SK-N-SH (cell line): ENCODE measurements around the gene SMARCC2. TPM values are rescaled to one million over a fixed set of nuclear protein-coding genes. Genes with fewer than 3 reads are reported as not detected.

Source experiments
- CTCF ChIA-PET: fragments of 300-600, 350-600 bp; formaldehyde crosslinking; extraction: SDS; loops from one replicate; lab custom pipeline; 2021; lab: Yijun Ruan, JAX
- POLR2A ChIA-PET: fragments of 350-600 bp; sonication (Branson Sonifier 250); formaldehyde crosslinking; extraction: SDS; loops from one replicate; lab custom pipeline; 2020; ENCODE audit warnings: antibody characterized with exemption, inconsistent platforms; lab: Yijun Ruan, JAX
- DNase-seq: peaks from one replicate; pipeline ENCODE4 v3.0.0; 2012
- H2AFZ ChIP-seq: fragments of 200-600 bp; sonication (generic); 2 replicates; pipeline ENCODE4 v1.8.1; 2016; ENCODE audit warnings: antibody characterized with exemption, mild to moderate bottlenecking, low read depth
- H3F3A ChIP-seq: fragments of 200-600 bp; sonication (generic); replicated peaks from 2 replicates; pipeline ENCODE3; 2016; ENCODE audit warnings: antibody characterized with exemption, mild to moderate bottlenecking; ENCODE audit not compliant: insufficient read depth
- H3K27ac ChIP-seq, 2 experiments: fragments of 200-500 bp in 1 of 2; fragments of 200-600 bp in 1 of 2; sonication (Bioruptor generic) in 1 of 2; sonication (generic), shearing (Covaris generic) in 1 of 2; 2 replicates each; pipeline versions ENCODE4 v1.5.1 to v1.6.1; 2014 to 2016; ENCODE audit warnings: low read depth in 2 of 2, inconsistent platforms in 1 of 2, low read length in 1 of 2, mild to moderate bottlenecking in 1 of 2, mixed read lengths in 1 of 2
- H3K27me3 ChIP-seq: fragments of 200-600 bp; sonication (generic), shearing (Covaris generic); 2 replicates; pipeline ENCODE4 v1.6.1; 2016; ENCODE audit warnings: mixed run types; ENCODE audit not compliant: insufficient read depth
- H3K36me3 ChIP-seq, 2 experiments: fragments of 200-500 bp in 1 of 2; fragments of 200-600 bp in 1 of 2; sonication (Bioruptor generic) in 1 of 2; sonication (generic) in 1 of 2; replicated peaks in 1 of 2; 2 replicates each; pipeline versions ENCODE3 to v1.5.1; 2014 to 2016; ENCODE audit warnings: low read length in 1 of 2, mild to moderate bottlenecking in 1 of 2; ENCODE audit not compliant: insufficient read depth in 2 of 2, control insufficient read depth in 1 of 2
- H3K4me1 ChIP-seq, 2 experiments: fragments of 200-500 bp in 1 of 2; fragments of 200-600 bp in 1 of 2; sonication (Bioruptor generic) in 1 of 2; sonication (generic), shearing (Covaris generic) in 1 of 2; 2 replicates each; pipeline versions ENCODE4 v1.5.1 to v1.6.1; 2014 to 2016; ENCODE audit warnings: low read depth in 1 of 2, low read length in 1 of 2, mixed run types in 1 of 2; ENCODE audit not compliant: insufficient read depth in 2 of 2, control insufficient read depth in 1 of 2
- H3K4me2 ChIP-seq: fragments of 200-600 bp; sonication (generic), shearing (Covaris generic); 2 replicates; pipeline ENCODE4 v1.6.1; 2017; ENCODE audit warnings: mixed run types
- H3K4me3 ChIP-seq, 2 experiments: fragments of 200-500 bp in 1 of 2; fragments of 200-600 bp in 1 of 2; sonication (Bioruptor generic) in 1 of 2; sonication (generic), shearing (Covaris generic) in 1 of 2; 2 replicates each; pipeline versions ENCODE4 v1.5.1 to v1.8.1; 2014 to 2016; ENCODE audit warnings: low read depth in 2 of 2, inconsistent platforms in 1 of 2, low read length in 1 of 2, mild to moderate bottlenecking in 1 of 2, mixed read lengths in 1 of 2, moderate library complexity in 1 of 2
- H3K79me2 ChIP-seq: fragments of 200-600 bp; sonication (generic); 2 replicates; pipeline ENCODE4 v1.8.1; 2017; ENCODE audit warnings: mild to moderate bottlenecking; ENCODE audit not compliant: insufficient read depth
- H3K9ac ChIP-seq: fragments of 200-600 bp; sonication (generic); 2 replicates; pipeline ENCODE4 v1.6.1; 2017; ENCODE audit warnings: mixed run types
- H3K9me2 ChIP-seq: fragments of 200-600 bp; sonication (generic); 2 replicates; pipeline ENCODE4 v1.6.1; 2017; ENCODE audit warnings: mixed run types
- H3K9me3 ChIP-seq: fragments of 200-600 bp; sonication (generic); 2 replicates; pipeline ENCODE4 v1.6.1; 2017; ENCODE audit warnings: mixed run types, mild to moderate bottlenecking, moderate library complexity
- H4K20me1 ChIP-seq: fragments of 200-600 bp; sonication (generic); 2 replicates; pipeline ENCODE4 v1.6.1; 2017; ENCODE audit warnings: mild to moderate bottlenecking, mixed run types; ENCODE audit not compliant: insufficient read depth
- TAF1 ChIP-seq: IDR thresholded peaks from 2 replicates; pipeline ENCODE4 v1.6.1; 2012; ENCODE audit warnings: low read depth, mild to moderate bottlenecking, low read length, moderate library complexity, borderline replicate concordance
- TEAD4 ChIP-seq: IDR thresholded peaks from 2 replicates; pipeline ENCODE4 v1.4.0; 2012; ENCODE audit warnings: mild to moderate bottlenecking, borderline replicate concordance; ENCODE audit not compliant: insufficient read depth
- WGBS: methylation state at CpG from one replicate; pipeline ENCODE4 v1.1.6; 2017; ENCODE audit warnings: low lambda C conversion rate; 5-methylcytosine and 5-hydroxymethylcytosine counted together
- polyA plus RNA-seq, 3 experiments: library from polyadenylated mRNA; depleted of rRNA; stranded (reverse); fragments of >200 nt; gene quantifications; 2 replicates each; pipeline ENCODE4 v1.2.3, GENCODE V29; 2012
- TF ChIP-seq, protein P1 (sequence below): IDR thresholded peaks from 2 replicates; pipeline ENCODE4; 2012

Gene SMARCC2
- polyA plus RNA-seq, 1 of the 3 experiments (the other 2 are of a cell fraction), result 64.3 TPM

DNA sequence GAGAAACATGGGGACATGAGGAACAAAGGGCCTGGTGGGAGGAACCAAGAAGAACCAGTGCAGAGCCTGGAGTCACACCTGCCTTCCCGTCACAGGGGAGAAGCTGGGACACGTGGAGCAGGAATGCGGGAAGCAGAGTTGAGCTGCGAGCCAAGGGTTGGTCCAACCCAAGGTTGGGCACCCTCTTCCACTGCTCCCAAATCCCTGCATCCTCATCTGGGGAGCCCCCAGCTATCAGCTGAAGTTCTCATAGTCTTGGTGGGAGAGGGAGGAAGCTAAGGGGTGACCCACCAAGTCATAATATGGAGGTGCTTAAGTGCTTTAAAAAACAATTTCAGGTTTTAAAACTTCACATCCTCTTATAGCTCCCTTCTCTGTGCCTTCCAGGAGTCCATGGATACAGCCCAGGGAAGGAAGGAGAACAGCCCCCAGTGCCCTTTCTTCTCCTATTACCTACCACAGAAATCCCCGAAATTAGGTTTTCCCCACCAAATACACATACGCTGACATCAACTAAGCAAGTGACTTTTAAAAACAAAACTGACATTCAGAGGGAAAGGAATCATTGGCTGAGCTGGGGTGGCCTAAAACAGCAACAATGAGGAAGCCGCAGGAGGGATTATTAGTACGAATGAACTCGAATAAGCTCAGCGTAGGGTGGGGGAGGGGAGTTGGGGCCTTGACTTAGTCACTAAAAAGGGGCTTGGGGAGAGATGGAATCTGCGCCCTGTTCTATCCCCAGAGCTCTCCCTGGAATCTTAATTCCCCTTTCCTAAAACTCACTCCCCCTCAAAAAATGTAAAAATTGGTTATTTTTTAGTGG is 26.6 kb downstream of the SMARCC2 start:
- Histone ChIP-seq H3K9me2 (no peaks in the 10 kb centered on the region), H3K9me3 (no peaks in the 10 kb centered on the region), H3K27me3 (no peaks in the 10 kb centered on the region), H3K4me3 (no peak overlapping the region), H3K27ac (peak overlapping the region in 1 of 2 experiments; percentile 14; a peak in 1 of 4 replicates), H3K4me2 (no peak overlapping the region), H3K4me1 (peaks cover 18 to 22% of the 10 kb centered on the region in 2 experiments; a peak in 3 of 4 replicates), H3K79me2 (peaks cover 40% of the 10 kb centered on the region), H4K20me1 (peaks cover 42% of the 10 kb centered on the region), H3F3A (peaks cover 67% of the 10 kb centered on the region), H2AFZ (no peak overlapping the region), H3K9ac (no peak overlapping the region), H3K36me3 (peaks cover 54 to 55% of the 10 kb centered on the region in 2 experiments)
- 91% methylated on average over 11 of the region's 11 CpGs for WGBS
- TF ChIP-seq, protein P1, sequence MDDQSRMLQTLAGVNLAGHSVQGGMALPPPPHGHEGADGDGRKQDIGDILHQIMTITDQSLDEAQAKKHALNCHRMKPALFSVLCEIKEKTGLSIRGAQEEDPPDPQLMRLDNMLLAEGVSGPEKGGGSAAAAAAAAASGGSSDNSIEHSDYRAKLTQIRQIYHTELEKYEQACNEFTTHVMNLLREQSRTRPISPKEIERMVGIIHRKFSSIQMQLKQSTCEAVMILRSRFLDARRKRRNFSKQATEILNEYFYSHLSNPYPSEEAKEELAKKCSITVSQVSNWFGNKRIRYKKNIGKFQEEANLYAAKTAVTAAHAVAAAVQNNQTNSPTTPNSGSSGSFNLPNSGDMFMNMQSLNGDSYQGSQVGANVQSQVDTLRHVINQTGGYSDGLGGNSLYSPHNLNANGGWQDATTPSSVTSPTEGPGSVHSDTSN, result 0 out of 2 replicates have a peak, but pooled peaks have one; percentile 2
- no peak for TF ChIP-seq TEAD4
- DNase-seq, result no peak
- CTCF ChIA-PET, result interaction anchor here (0.6 to 7.8 kb wide), 8 partner anchors 11 to 44 kb away, joined by 3 to 60 read pairs (median 3); partner anchors contain the start of genes ESYT1, MYL6B, SMARCC2 and ZC3H10
- POLR2A ChIA-PET, result interaction anchor here (1.1 to 2.1 kb wide), 4 partner anchors 13 to 45 kb away, joined by 3 to 12 read pairs (median 6); partner anchors contain the start of genes ESYT1, SMARCC2 and ZC3H10

DNA sequence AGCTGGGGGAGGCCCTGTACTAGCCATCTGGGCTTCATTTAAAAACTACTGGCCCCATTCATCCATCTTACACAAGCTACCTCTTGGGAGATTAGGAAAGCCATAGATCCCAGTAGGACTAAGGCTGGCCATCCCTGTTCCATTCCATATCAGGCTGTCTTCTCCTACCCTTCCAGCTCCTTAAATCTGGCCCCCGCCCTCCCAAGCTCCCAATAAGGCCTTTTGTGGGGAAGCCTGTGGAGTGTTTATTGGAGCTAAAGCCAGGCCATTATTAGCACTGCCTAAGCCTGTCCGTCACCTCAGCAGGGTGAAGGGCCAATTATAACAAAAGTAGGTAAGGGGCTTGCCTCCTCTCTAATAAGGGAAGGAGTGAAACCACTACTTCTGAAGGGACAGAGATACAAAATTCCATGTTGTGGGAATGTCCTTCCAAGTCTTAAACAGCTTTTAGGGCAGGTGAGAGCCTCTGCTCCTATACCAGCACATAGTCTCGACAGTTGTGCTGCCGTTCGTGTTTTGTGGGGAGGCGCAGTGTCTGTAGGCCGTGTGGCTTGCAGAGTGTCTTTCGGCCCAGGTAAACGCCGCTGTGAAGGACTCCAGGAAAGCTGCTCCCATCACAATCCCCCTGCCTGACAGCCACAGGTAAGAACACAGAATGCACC is 27.5 kb downstream of the SMARCC2 start:
- Histone ChIP-seq H3K4me2 (peak overlapping the region; percentile 97), H3K79me2 (peaks cover 47% of the 10 kb centered on the region), H3K4me3 (no peak overlapping the region), H3K9me3 (no peaks in the 10 kb centered on the region), H3K9me2 (no peaks in the 10 kb centered on the region), H3K27ac (peak overlapping the region in 1 of 2 experiments; percentile 82; a peak in 1 of 4 replicates), H2AFZ (no peak overlapping the region), H4K20me1 (peaks cover 42% of the 10 kb centered on the region), H3K36me3 (peaks cover 52 to 54% of the 10 kb centered on the region in 2 experiments), H3K9ac (no peak overlapping the region), H3K27me3 (no peaks in the 10 kb centered on the region), H3K4me1 (peaks cover 23 to 28% of the 10 kb centered on the region in 2 experiments; a peak in 3 of 4 replicates), H3F3A (peaks cover 69% of the 10 kb centered on the region)
- TF ChIP-seq TAF1, result no peak
- no peak for DNase-seq
- ChIA-PET POLR2A (interaction anchor here (1.1 to 2.1 kb wide), 4 partner anchors 11 to 43 kb away, joined by 3 to 12 read pairs (median 6); partner anchors contain the start of genes ESYT1 and ZC3H10), CTCF (interaction anchor here (0.8 to 7.8 kb wide), 11 partner anchors 10 to 97 kb away, joined by 3 to 60 read pairs (median 3); partner anchors contain the start of genes ANKRD52, ESYT1, MYL6B and RNF41)
- 95% methylated on average over 10 of the region's 10 CpGs for WGBS
